HCT116 (cell line): ENCODE measurements around the gene ERBB3. TPM values are rescaled to one million over a fixed set of nuclear protein-coding genes. Genes with fewer than 3 reads are reported as not detected.

Experiments
- ATAC-seq: fragments of 200-7000 bp; cut with Tn5 transposase; 2 replicates; pipeline ENCODE4 v1.9.1; 2020; ENCODE audit warnings: mild to moderate bottlenecking, moderate library complexity
- BruUV-seq: library from RNA; stranded (reverse); fragments of 400-500 nt; replicated peaks from 2 replicates; lab custom pipeline; 2021; lab: Mats Ljungman, UMichigan
- CTCF ChIA-PET: fragments of 300-600 bp; sonication (Branson Sonifier 250); formaldehyde crosslinking; loops from one replicate; lab custom pipeline; 2021; ENCODE audit warnings: antibody characterized with exemption; lab: Charles Lee
- POLR2A ChIA-PET: fragments of 300-600, 350-600 bp; sonication (Branson Sonifier 250); formaldehyde crosslinking; loops from one replicate; lab custom pipeline; 2021; ENCODE audit warnings: antibody characterized with exemption; lab: Charles Lee
- RAD21 ChIA-PET, 2 experiments: fragments of 300-600 bp; sonication (Branson Sonifier 250); formaldehyde crosslinking; loops; one replicate each; lab custom pipeline; 2023; ENCODE audit warnings: low total read pairs in 2 of 2; ENCODE audit not compliant: uncharacterized antibody in 2 of 2, unreplicated experiment in 2 of 2, low non-redundant PET in 1 of 2; lab: Charles Lee
- DNase-seq: peaks from one replicate; pipeline ENCODE4 v3.0.0-alpha.2; 2010; ENCODE audit warnings: low read depth, low spot score
- H2AFZ ChIP-seq: fragments of 200-600 bp; shearing (Covaris generic), sonication (generic); 2 replicates; pipeline ENCODE4 v1.6.1; 2017; ENCODE audit warnings: low read depth, mixed run types, mixed read lengths, antibody characterized with exemption, low read length; ENCODE audit not compliant: poor library complexity, severe bottlenecking
- H3K27ac ChIP-seq: 2 replicates; pipeline ENCODE4 v1.5.1; 2012; ENCODE audit warnings: low read depth, low read length
- H3K27me3 ChIP-seq: fragments of 200-600 bp; sonication (generic); 2 replicates; pipeline ENCODE4 v1.6.1; 2016; ENCODE audit warnings: mixed run types, low read length, mixed read lengths; ENCODE audit not compliant: insufficient read depth
- H3K36me3 ChIP-seq, 2 experiments: fragments of 200-500 bp in 1 of 2; fragments of 200-600 bp in 1 of 2; sonication (Bioruptor generic) in 1 of 2; sonication (generic) in 1 of 2; 2 replicates each; pipeline versions ENCODE4 v1.5.1 to v1.6.1; 2014 to 2016; ENCODE audit warnings: low read length in 2 of 2, inconsistent platforms in 1 of 2, mixed read lengths in 1 of 2, mixed run types in 1 of 2; ENCODE audit not compliant: insufficient read depth in 2 of 2, control insufficient read depth in 1 of 2
- H3K4me1 ChIP-seq, 2 experiments: fragments of 200-600 bp in 1 of 2; sonication (generic) in 1 of 2; 2 replicates each; pipeline versions ENCODE4 v1.5.1 to v1.6.1; 2012 to 2017; ENCODE audit warnings: low read length in 2 of 2, inconsistent platforms in 1 of 2, mild to moderate bottlenecking in 1 of 2, mixed read lengths in 1 of 2, mixed run types in 1 of 2, moderate library complexity in 1 of 2; ENCODE audit not compliant: insufficient read depth in 2 of 2, control insufficient read depth in 1 of 2
- H3K4me2 ChIP-seq: fragments of 200-600 bp; sonication (generic); 2 replicates; pipeline ENCODE4 v1.6.1; 2017; ENCODE audit warnings: mixed run types, low read length, mixed read lengths
- H3K4me3 ChIP-seq, 2 experiments: fragments of 200-600 bp in 1 of 2; sonication (generic) in 1 of 2; replicated peaks in 1 of 2; 2 replicates each; pipeline ENCODE4 v1.5.1; 2011 to 2016; ENCODE audit warnings: low read length in 2 of 2, control low read depth in 1 of 2, low read depth in 1 of 2, mild to moderate bottlenecking in 1 of 2, mixed read lengths in 1 of 2, mixed run types in 1 of 2
- H3K79me2 ChIP-seq: fragments of 200-600 bp; sonication (generic); 2 replicates; pipeline ENCODE4 v1.6.1; 2017; ENCODE audit warnings: mild to moderate bottlenecking, mixed run types, low read length, moderate library complexity, mixed read lengths; ENCODE audit not compliant: insufficient read depth
- H3K9ac ChIP-seq: fragments of 200-600 bp; sonication (generic); 2 replicates; pipeline ENCODE4 v1.6.1; 2016; ENCODE audit warnings: low read length, mixed read lengths
- H3K9me2 ChIP-seq: fragments of 200-600 bp; sonication (generic), shearing (Covaris generic); 2 replicates; pipeline ENCODE4 v1.6.1; 2017; ENCODE audit warnings: mixed run types, mild to moderate bottlenecking, moderate library complexity; ENCODE audit not compliant: insufficient read depth
- H3K9me3 ChIP-seq, 2 experiments: fragments of 200-500 bp in 1 of 2; fragments of 200-600 bp in 1 of 2; sonication (Bioruptor generic) in 1 of 2; sonication (generic) in 1 of 2; 2 replicates each; pipeline ENCODE4 v1.6.1; 2014 to 2017; ENCODE audit warnings: low read length in 2 of 2, mixed read lengths in 2 of 2, inconsistent platforms in 1 of 2, low read depth in 1 of 2, mild to moderate bottlenecking in 1 of 2, mixed run types in 1 of 2, moderate library complexity in 1 of 2; ENCODE audit not compliant: control insufficient read depth in 1 of 2, insufficient read depth in 1 of 2
- H4K20me1 ChIP-seq: fragments of 200-600 bp; sonication (generic), shearing (Covaris generic); 2 replicates; pipeline ENCODE4 v1.6.1; 2017; ENCODE audit warnings: mixed run types, mild to moderate bottlenecking, moderate library complexity; ENCODE audit not compliant: insufficient read depth
- CBX3 ChIP-seq: IDR thresholded peaks from 2 replicates; pipeline ENCODE4 v1.6.1; 2012; ENCODE audit warnings: low read depth
- EGR1 ChIP-seq: IDR thresholded peaks from 2 replicates; pipeline ENCODE4 v1.6.1; 2012; ENCODE audit warnings: low read depth
- EZH2 ChIP-seq: fragments of 200-600 bp; sonication (generic); IDR thresholded peaks from 2 replicates; pipeline ENCODE4 v1.6.1; 2017; ENCODE audit warnings: antibody characterized with exemption, mixed run types
- EZH2phosphoT487 ChIP-seq: fragments of 200-600 bp; IDR thresholded peaks from 2 replicates; pipeline ENCODE4 v1.6.1; 2018; ENCODE audit warnings: antibody characterized with exemption, borderline replicate concordance
- FOSL1 ChIP-seq: IDR thresholded peaks from 2 replicates; pipeline ENCODE4 v1.6.1; 2012; ENCODE audit warnings: low read depth
- JUND ChIP-seq: IDR thresholded peaks from 2 replicates; pipeline ENCODE4 v1.6.1; 2012
- POLR2A ChIP-seq: IDR thresholded peaks from 2 replicates; pipeline ENCODE4 v1.7.0; 2011; ENCODE audit warnings: borderline replicate concordance; ENCODE audit not compliant: insufficient read depth, insufficient read length; ENCODE audit errors: extremely low read depth
- SIN3A ChIP-seq: IDR thresholded peaks from 2 replicates; pipeline ENCODE4 v1.6.1; 2012; ENCODE audit warnings: low read depth
- YY1 ChIP-seq: IDR thresholded peaks from 2 replicates; pipeline ENCODE4 v1.6.1; 2011; ENCODE audit warnings: low read length, low read depth, moderate library complexity, mild to moderate bottlenecking; ENCODE audit not compliant: insufficient replicate concordance; ENCODE audit errors: extremely low read depth
- ZNF274 ChIP-seq: fragments of 200-500 bp; sonication (Bioruptor generic); IDR thresholded peaks from 2 replicates; pipeline ENCODE4 v1.6.1; 2014; ENCODE audit warnings: mild to moderate bottlenecking, low read depth, low read length, inconsistent platforms
- intact Hi-C: fragments of 100-400 bp; cut with micrococcal nuclease; formaldehyde crosslinking; loops from 2 replicates; pipeline ENCODE4 v1.10.0; 2022
- total RNA-seq: library from RNA; stranded (reverse); gene quantifications from one replicate; pipeline ENCODE4 v1.2.1, GENCODE V29; 2021; ENCODE audit not compliant: unreplicated experiment
- TF ChIP-seq, protein P1 (sequence below): IDR thresholded peaks from 2 replicates; pipeline ENCODE4 v1.6.1; 2012

The ERBB3 gene
- total RNA-seq, 1 experiment from 2014 or later, result 39.7 TPM

DNA sequence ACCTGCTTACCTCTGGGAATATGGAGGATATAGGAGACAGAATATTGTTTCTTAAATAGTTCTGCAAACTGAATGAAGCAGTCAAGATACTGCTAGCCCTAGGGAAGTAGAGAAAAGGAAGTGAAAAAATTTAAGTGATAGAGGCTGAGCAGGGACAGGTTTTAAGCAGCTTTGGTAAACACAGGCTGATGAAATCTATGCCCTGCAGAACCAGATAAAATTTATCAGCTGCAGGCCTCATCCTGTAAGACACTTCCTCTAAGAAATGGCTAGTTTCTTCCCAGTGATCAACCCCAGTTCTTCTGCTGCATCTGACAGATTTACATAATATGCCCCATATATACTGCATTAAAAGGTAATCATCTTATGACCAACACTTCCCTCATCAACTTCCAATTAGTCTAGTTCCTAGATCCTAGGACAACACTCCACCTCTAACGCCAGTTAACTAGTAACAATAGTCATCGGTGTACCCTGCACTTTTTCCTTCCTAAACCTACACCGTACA, 46.8 kb downstream of the ERBB3 start:
- TF ChIP-seq CBX3 (no peak), POLR2A (no peak), SIN3A (no peak)
- Histone ChIP-seq H3K9ac (peak overlapping the region; percentile 32), H2AFZ (no peak overlapping the region), H3K36me3 (peaks cover 7 to 20% of the 10 kb centered on the region in 2 experiments; a peak in 3 of 4 replicates), H3K4me2 (peak overlapping the region; percentile 66), H3K9me3 (no peaks in the 10 kb centered on the region), H4K20me1 (no peaks in the 10 kb centered on the region), H3K4me3 (no peak overlapping the region), H3K9me2 (no peaks in the 10 kb centered on the region), H3K4me1 (peaks cover 16 to 33% of the 10 kb centered on the region in 2 experiments), H3K27ac (peak overlapping the region; percentile 54; the same call in 1 of the 2 replicates), H3K79me2 (peaks cover 29% of the 10 kb centered on the region), H3K27me3 (no peaks in the 10 kb centered on the region)
- intact Hi-C loops, result loop anchor here (2.0 kb wide), 1 partner anchor 338 kb away; no protein-coding TSS in a partner anchor
- POLR2A ChIA-PET, result interaction anchor here (2.8 kb wide), 1 partner anchor 62 kb away, joined by 17 read pairs; the partner anchor contains the start of gene SMARCC2
- CTCF ChIA-PET, result interaction anchor here (1.2 to 1.9 kb wide), 3 partner anchors 8 to 95 kb away, joined by 3 to 24 read pairs (median 10); partner anchors contain the start of genes RNF41, SMARCC2 and ZC3H10
- RAD21 ChIA-PET, result interaction anchor here in 1 of 2 experiments (0.6 kb wide), 1 partner anchor 31 kb away, joined by 3 read pairs; the partner anchor contains the start of gene MYL6
- DNase-seq, result no peak
- BruUV-seq, result no TSS peak
- no peak for ATAC-seq

GRCh38 chr12:56127485-56127887, 47.5 kb downstream of the ERBB3 start:
- Histone ChIP-seq H3K4me3 (peak overlapping the region; percentile 19 to 22; a peak in 3 of 4 replicates), H3K9me3 (no peaks in the 10 kb centered on the region), H3K27me3 (no peaks in the 10 kb centered on the region), H2AFZ (no peak overlapping the region)
- no peak for ATAC-seq
- CTCF ChIA-PET, result interaction anchor here (0.7 to 1.9 kb wide), 8 partner anchors 9 to 389 kb away, joined by 3 to 24 read pairs (median 4); partner anchors contain the start of genes MYL6, MYL6B, PA2G4 and SMARCC2
- DNase-seq, result no peak
- TF ChIP-seq FOSL1 (no peak), EZH2phosphoT487 (no peak), JUND (no peak), YY1 (no peak), SIN3A (no peak), POLR2A (no peak), EGR1 (no peak), EZH2 (no peak), ZNF274 (no peak)
- TF ChIP-seq, protein P1, sequence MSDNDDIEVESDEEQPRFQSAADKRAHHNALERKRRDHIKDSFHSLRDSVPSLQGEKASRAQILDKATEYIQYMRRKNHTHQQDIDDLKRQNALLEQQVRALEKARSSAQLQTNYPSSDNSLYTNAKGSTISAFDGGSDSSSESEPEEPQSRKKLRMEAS, result no peak
- TF ChIP-seq, all 23 proteins: peak for 0
- H3K9me2 ChIP-seq, result no peaks in the 10 kb centered on the region
- ChIA-PET POLR2A (interaction anchor here (0.6 to 2.8 kb wide), 18 partner anchors 7 to 389 kb away, joined by 3 to 42 read pairs (median 6); partner anchors contain the start of genes MYL6, MYL6B, PA2G4 and RNF41), RAD21 (interaction anchor here (1.1 to 1.3 kb wide), 2 partner anchors 24 to 62 kb away, joined by 3 to 6 read pairs; partner anchors contain the start of genes MYL6B (in 1 of the 2) and SMARCC2 (in 1 of the 2))
- peak overlapping the region; percentile 32 for H3K9ac ChIP-seq
- BruUV-seq, result TSS peak; percentile 89
- intact Hi-C loops, result loop anchor here (2.0 kb wide), 1 partner anchor 337 kb away; no protein-coding TSS in a partner anchor
- H3K79me2 ChIP-seq, result peaks cover 29% of the 10 kb centered on the region
- H3K27ac ChIP-seq, result peak overlapping the region; percentile 2; the same call in 1 of the 2 replicates
- peak overlapping the region; percentile 66 for H3K4me2 ChIP-seq
- peaks cover 16 to 33% of the 10 kb centered on the region in 2 experiments for H3K4me1 ChIP-seq
- H4K20me1 ChIP-seq, result no peaks in the 10 kb centered on the region
- peaks cover 12 to 24% of the 10 kb centered on the region in 2 experiments; a peak in 3 of 4 replicates for H3K36me3 ChIP-seq
